Colonic mucosa (tissue), 4 donors: ENCODE results near the gene CYB5R3. TPM values are rescaled to one million over a fixed set of nuclear protein-coding genes. Genes with fewer than 3 reads are reported as not detected.
"Not testable (repeated sequence)": the region's sequence is repeated elsewhere in the genome, so short reads cannot be mapped to it uniquely, and the experiment has no call there.

Experiments used
- DNase-seq: peaks from one replicate; pipeline ENCODE4 v3.0.0-alpha.2; 2020
- H3K27ac ChIP-seq: fragments of 200-600 bp; one replicate; pipeline ENCODE4 v1.8.0; 2021
- H3K27me3 ChIP-seq: fragments of 200-600 bp; one replicate; pipeline ENCODE4 v1.8.0; 2021
- H3K36me3 ChIP-seq: fragments of 200-600 bp; one replicate; pipeline ENCODE4 v1.8.0; 2021
- H3K4me1 ChIP-seq: fragments of 200-600 bp; one replicate; pipeline ENCODE4 v1.8.0; 2021; ENCODE audit warnings: mild to moderate bottlenecking
- H3K4me3 ChIP-seq: fragments of 200-600 bp; one replicate; pipeline ENCODE4 v1.8.0; 2021
- H3K9ac ChIP-seq, 2 donors: one replicate each; pipeline ENCODE4 v1.7.0; 2013; ENCODE audit warnings: control low read depth in 2 of 2, low read depth in 2 of 2, low read length in 2 of 2
- H3K9me3 ChIP-seq: fragments of 200-600 bp; one replicate; pipeline ENCODE4 v1.8.0; 2021
- intact Hi-C: fragments of 100-400 bp; cut with DNase I; formaldehyde crosslinking; loops from one replicate; pipeline ENCODE4 v1.14.1; 2022
- total RNA-seq, 2 donors: library from RNA; stranded (reverse); fragmentation: NEBNext Ultra II Directional in 1 of 2; extraction: Animal tissue kit (Norgen Biotek cat#: 25700) in 1 of 2; gene quantifications; one replicate each; pipeline ENCODE4 v1.2.1, GENCODE V29; 2021
- TF ChIP-seq, protein P1 (sequence below): fragments of 200-600 bp; IDR thresholded peaks from one replicate; pipeline ENCODE4 v1.8.0; 2022; ENCODE audit warnings: antibody characterized with exemption, mild to moderate bottlenecking
- donor health status: healthy.
- donor health status: DM: no; HTN: no; CAD: no.
- donor health status: DM: no; HTN: no; CAD: no.

Gene CYB5R3
- total RNA-seq, 2 donors from 2014 or later = 105 to 133 TPM

DNA sequence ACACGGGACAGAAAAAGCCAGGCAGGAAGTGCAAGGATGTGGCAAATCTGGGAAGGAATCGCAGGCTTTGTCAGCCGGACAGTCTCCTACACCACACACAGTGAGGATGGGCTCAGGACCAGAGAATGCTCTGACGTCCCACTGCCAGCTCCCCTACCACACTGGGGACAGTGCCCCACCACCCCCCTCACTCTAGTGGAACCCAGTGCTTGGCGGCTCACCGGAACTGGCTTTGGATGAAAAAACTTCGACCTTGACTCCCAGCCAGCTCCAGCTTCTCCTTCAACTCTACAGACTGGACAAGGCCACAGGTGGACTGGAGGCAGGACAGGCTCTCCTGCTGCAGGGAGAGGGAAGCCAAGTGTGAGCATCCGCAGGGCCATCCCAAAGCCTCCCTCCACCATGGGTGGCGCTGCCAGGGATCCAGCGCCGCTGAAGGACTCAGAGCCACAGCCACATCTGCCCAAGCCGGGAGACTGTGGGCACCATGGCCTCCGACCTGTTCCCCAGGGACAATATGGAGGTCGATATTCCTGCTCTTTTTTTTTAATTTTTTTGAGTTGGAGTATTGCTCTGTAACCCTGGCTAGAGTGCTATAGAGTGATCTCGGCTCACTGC is 71.5 kb downstream of the CYB5R3 start:
- Histone ChIP-seq H3K9ac (no peak overlapping the region), H3K4me1 (no peaks in the 10 kb centered on the region), H3K4me3 (no peak overlapping the region), H3K27me3 (no peaks in the 10 kb centered on the region), H3K9me3 (no peaks in the 10 kb centered on the region), H3K36me3 (no peaks in the 10 kb centered on the region), H3K27ac (no peak overlapping the region)
- no peak for DNase-seq
- intact Hi-C loops = no loop called here
- TF ChIP-seq, protein P1, sequence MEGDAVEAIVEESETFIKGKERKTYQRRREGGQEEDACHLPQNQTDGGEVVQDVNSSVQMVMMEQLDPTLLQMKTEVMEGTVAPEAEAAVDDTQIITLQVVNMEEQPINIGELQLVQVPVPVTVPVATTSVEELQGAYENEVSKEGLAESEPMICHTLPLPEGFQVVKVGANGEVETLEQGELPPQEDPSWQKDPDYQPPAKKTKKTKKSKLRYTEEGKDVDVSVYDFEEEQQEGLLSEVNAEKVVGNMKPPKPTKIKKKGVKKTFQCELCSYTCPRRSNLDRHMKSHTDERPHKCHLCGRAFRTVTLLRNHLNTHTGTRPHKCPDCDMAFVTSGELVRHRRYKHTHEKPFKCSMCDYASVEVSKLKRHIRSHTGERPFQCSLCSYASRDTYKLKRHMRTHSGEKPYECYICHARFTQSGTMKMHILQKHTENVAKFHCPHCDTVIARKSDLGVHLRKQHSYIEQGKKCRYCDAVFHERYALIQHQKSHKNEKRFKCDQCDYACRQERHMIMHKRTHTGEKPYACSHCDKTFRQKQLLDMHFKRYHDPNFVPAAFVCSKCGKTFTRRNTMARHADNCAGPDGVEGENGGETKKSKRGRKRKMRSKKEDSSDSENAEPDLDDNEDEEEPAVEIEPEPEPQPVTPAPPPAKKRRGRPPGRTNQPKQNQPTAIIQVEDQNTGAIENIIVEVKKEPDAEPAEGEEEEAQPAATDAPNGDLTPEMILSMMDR = no peak

DNA sequence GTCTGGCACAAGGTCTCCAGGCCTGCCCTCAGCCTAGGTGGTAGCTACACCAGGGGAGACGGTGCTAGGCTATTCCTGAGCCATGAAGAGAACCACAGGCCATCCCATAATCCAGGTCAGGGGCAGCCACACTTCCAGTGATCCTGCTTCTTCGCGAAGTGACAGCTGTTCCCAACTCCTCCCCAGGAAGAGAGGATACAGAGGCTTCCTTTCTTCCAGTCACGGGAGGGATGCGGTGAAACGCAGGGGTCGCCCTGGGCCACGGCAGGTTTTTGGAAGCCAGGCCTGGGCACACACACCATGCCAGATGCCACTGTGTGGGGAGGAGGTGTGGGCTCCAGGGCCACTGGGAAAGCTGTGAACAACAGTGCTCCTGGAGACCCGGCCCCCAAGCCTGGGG is 72.1 kb downstream of the CYB5R3 start:
- H3K36me3 ChIP-seq, H3K4me1 ChIP-seq, DNase-seq, H3K9ac ChIP-seq, intact Hi-C loops, H3K4me3 ChIP-seq, H3K27me3 ChIP-seq, H3K27ac ChIP-seq, H3K9me3 ChIP-seq: not testable (repeated sequence)

DNA sequence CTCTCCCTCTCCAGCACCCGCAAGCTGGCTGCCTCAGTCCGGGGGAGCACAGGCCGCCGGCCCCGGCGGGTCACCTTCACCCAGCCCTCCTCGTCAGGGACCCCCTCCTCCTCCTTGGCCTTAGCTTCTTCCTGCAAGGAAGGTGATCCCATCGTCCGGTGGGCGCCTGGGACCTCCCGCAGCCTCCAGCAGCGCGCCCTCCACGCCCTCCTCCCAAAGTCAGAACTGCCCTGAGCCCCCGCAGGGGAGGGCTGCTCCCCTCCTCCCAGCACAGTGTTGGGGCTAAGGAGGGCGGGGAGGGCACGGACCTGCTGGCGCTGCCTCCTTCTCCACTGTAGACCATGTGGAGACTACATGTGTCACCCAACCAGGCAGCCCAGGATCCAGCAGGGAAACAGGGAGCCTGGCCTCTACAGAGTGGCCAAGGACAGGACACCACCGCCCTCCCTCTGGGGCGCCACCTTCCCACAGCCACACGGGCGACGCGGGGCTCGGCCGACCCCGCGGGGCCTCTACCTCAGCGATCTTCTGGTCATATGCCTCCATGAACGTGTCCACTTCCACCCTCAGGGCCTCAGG is 73.1 kb downstream of the CYB5R3 start:
- H3K9me3 ChIP-seq, H3K27ac ChIP-seq, H3K4me1 ChIP-seq, H3K4me3 ChIP-seq, intact Hi-C loops, H3K36me3 ChIP-seq, DNase-seq, H3K9ac ChIP-seq, H3K27me3 ChIP-seq: not testable (repeated sequence)

DNA sequence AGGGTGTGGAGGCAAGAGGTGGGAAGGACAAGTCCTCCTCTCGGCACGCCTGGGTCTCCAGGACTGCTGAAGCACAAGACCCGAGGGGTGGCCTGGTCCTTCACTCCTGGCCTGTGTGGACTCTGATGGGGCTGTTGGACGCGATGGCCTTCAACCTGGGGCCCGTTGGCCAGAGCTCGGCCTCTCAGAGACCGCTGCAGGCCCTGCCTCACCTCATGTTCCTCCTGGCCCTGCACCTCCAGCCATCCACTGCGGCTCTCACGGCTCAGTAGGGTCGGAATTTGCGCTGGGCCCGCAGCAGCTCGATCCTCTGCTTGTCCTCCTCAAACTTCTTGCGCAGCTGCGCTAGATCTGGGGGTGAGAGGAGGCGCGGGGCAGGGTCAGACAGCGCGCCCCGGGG is 74.7 kb downstream of the CYB5R3 start:
- H3K27ac ChIP-seq, H3K4me1 ChIP-seq, intact Hi-C loops, H3K9me3 ChIP-seq, H3K36me3 ChIP-seq, H3K27me3 ChIP-seq, H3K4me3 ChIP-seq, H3K9ac ChIP-seq, DNase-seq: not testable (repeated sequence)

DNA sequence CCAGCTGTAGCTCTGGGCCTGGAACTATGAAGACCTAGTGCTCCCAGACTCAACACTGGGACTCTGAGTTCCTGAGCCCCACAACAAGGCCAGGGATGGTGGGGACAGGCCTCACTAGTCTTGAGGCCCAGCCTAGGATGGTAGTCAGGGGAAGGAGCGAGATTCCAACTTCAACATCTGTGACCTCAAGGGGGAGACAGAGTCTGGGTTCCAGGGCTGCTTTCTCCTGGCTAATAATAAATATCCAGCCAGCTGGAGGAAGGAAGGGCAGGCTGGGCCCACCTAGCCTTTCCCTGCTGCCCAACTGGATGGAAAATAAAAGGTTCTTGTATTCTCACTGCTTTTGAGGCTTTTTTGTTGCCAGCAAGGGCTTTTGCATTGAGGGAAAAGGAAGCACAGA is 75.1 kb downstream of the CYB5R3 start:
- H3K36me3 ChIP-seq, H3K9ac ChIP-seq, H3K9me3 ChIP-seq, DNase-seq, H3K27ac ChIP-seq, intact Hi-C loops, H3K27me3 ChIP-seq, H3K4me3 ChIP-seq, H3K4me1 ChIP-seq: not testable (repeated sequence)

DNA sequence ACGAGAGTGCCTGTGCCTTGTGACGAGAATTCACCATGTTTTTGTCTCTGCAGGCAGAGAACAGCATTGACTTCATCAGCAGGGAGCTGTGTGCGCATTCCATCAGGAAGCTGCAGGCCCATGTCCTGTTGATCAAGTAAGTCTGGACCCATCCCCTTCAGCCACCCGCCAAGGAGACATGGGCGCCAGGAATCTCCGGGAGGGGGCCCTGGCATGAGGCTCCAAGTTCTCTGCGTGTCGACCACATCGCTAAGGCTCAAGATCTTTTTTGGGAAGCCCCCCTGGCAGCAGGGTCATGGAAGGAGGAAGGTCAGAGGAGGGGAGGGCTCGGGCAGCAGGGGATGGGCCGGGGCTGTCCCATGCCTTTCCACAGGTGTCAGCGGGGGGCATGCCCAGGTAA is 78.1 kb downstream of the CYB5R3 start:
- H3K9ac ChIP-seq, H3K4me1 ChIP-seq, H3K27me3 ChIP-seq, intact Hi-C loops, H3K4me3 ChIP-seq, DNase-seq, H3K27ac ChIP-seq, H3K9me3 ChIP-seq, H3K36me3 ChIP-seq: not testable (repeated sequence)

DNA sequence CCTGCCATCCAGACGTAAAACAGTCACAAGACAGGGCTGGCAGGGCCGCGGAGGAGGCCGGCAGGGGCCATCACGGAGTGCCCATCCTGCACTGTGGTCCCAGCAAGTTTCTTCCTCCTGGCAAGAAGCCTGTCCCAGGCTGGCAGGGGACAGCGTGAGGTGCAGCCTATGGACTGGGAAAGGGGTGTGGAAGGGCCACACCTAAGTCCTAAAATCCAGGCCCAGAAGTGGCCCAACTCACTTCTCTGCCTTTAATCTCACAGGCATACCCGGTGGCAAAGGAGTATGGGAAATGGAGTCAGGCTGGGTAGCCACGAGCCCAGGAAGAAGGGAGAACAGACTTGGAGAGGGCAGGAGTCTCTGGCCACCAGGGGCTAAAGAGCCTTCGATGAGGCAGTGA is 78.6 kb downstream of the CYB5R3 start:
- H3K4me1 ChIP-seq, H3K27ac ChIP-seq, intact Hi-C loops, H3K9me3 ChIP-seq, H3K9ac ChIP-seq, DNase-seq, H3K27me3 ChIP-seq, H3K4me3 ChIP-seq, H3K36me3 ChIP-seq: not testable (repeated sequence)

DNA sequence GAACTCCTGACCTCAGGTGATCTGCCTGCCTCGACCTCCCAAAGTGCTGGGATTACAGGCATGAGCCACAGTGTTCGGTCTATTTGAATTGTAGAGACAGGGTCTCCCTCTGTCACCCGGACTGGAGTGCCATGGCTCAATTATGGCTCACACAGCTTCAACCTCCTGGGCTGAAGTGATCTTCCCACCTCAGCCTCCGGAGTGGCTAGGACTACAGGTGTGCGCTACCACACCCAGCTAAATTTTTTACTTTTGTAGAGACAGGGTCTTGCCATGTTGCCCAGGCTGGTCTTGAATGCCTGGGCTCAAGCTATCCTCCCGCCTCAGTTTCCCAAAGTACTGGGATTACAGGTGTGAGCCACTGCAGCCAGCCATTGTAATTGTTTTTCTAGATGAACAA is 81.2 kb downstream of the CYB5R3 start:
- not testable (repeated sequence) for H3K4me3 ChIP-seq, H3K36me3 ChIP-seq, H3K4me1 ChIP-seq

More for the DNA sequence above, 81.2 kb downstream of the CYB5R3 start:
- H3K9ac ChIP-seq, DNase-seq, intact Hi-C loops, H3K27ac ChIP-seq, H3K9me3 ChIP-seq, H3K27me3 ChIP-seq: not testable (repeated sequence)

Other genes with a start within 250 kb of the CYB5R3 start
- 1 to 10 TPM in 1 of 2 donors, under 1 TPM in 1; 0.64 to 2.1 TPM for gene NFAM1, start 217.0 kb downstream of the CYB5R3 start, total RNA-seq
- gene RRP7A, start 129.6 kb downstream of the CYB5R3 start, total RNA-seq = 10 to 100 TPM; 28.6 to 79.4 TPM
- 1 to 10 TPM; 1.1 to 1.7 TPM for gene SERHL2, start 95.4 kb downstream of the CYB5R3 start, total RNA-seq
- gene POLDIP3, start 34.5 kb downstream of the CYB5R3 start, total RNA-seq = 10 to 100 TPM; 55.0 to 68.2 TPM
- gene ATP5MGL, start 8.8 kb downstream of the CYB5R3 start, total RNA-seq = under 1 TPM in 1 of 2 donors, not detected in 1; 0.44 TPM
- 1 to 10 TPM; 2.7 to 8.7 TPM for gene A4GALT, start 71.5 kb upstream of the CYB5R3 start, total RNA-seq
- 10 to 100 TPM; 29.4 to 47.7 TPM for gene ARFGAP3, start 207.9 kb upstream of the CYB5R3 start, total RNA-seq